Stimulated activated CD4-positive, alpha-beta T cell treated with anti-CD3 and anti-CD28 coated beads, Interleukin-12 subunit alpha, Interleukin-12 subunit beta, amount 100 ng/mL, for 4 hours (primary cell): Measurements from ENCODE around the gene PRSS33.

Experiments used
- DNase-seq: peaks from one replicate; pipeline ENCODE4 v3.0.0-alpha.2; 2020

The PRSS33 gene

GRCh38 chr16:2798723-2799204 is 11.4 kb upstream of the PRSS33 start:
- DNase-seq = no peak

- no peak for DNase-seq
Observed at GRCh38 chr16:2795395-2796143, 8.2 kb upstream of the PRSS33 start.

GRCh38 chr16:2792940-2793339 is 5.6 kb upstream of the PRSS33 start:
- DNase-seq = no peak

- DNase-seq = no peak
Observed at GRCh38 chr16:2791174-2791573, 3.8 kb upstream of the PRSS33 start.

GRCh38 chr16:2790631-2791030 is 3.3 kb upstream of the PRSS33 start:
- no peak for DNase-seq

GRCh38 chr16:2787961-2788360 is 601 bp upstream of the PRSS33 start:
- DNase-seq = no peak

- no peak for DNase-seq
Observed at GRCh38 chr16:2786826-2787151, 571 bp downstream of the PRSS33 start.

GRCh38 chr16:2786061-2786825 is 1.1 kb downstream of the PRSS33 start:
- no peak for DNase-seq

- DNase-seq = peak; percentile 42
Observed at GRCh38 chr16:2785101-2785991, 2.0 kb downstream of the PRSS33 start.

GRCh38 chr16:2784358-2785100 is 2.8 kb downstream of the PRSS33 start:
- no peak for DNase-seq

- no peak for DNase-seq
Observed at GRCh38 chr16:2783581-2784357, 3.6 kb downstream of the PRSS33 start.

GRCh38 chr16:2782583-2783351 is 4.6 kb downstream of the PRSS33 start:
- DNase-seq = no peak

GRCh38 chr16:2779978-2780898 is 7.1 kb downstream of the PRSS33 start:
- no peak for DNase-seq

- no peak for DNase-seq
Observed at GRCh38 chr16:2779151-2779920, 8.0 kb downstream of the PRSS33 start.

- DNase-seq = no peak
Observed at GRCh38 chr16:2778630-2778958, 8.8 kb downstream of the PRSS33 start.

GRCh38 chr16:2777903-2778629 is 9.3 kb downstream of the PRSS33 start:
- DNase-seq = peak; percentile 26

- DNase-seq = peak; percentile 90
Observed at GRCh38 chr16:2777231-2777902, 10.0 kb downstream of the PRSS33 start, which contains the start of gene ELOB. ELOB (minus strand) TSS chr16:2777280; CDS start chr16:2777239, 41 bp downstream.
